HL-60 (cell line): Measurements from ENCODE around the gene FAM114A2.

Experiments
- GABPA ChIP-seq: IDR thresholded peaks from 2 replicates; pipeline ENCODE4 v1.6.1; 2012; ENCODE audit warnings: low read depth
- POLR2AphosphoS5 ChIP-seq: IDR thresholded peaks from 2 replicates; pipeline ENCODE4 v1.6.1; 2012; ENCODE audit warnings: low read depth
- SPI1 ChIP-seq: IDR thresholded peaks from 2 replicates; pipeline ENCODE4 v1.6.1; 2012; ENCODE audit warnings: low read depth, mild to moderate bottlenecking, borderline replicate concordance
- TF ChIP-seq, protein P1 (sequence below): IDR thresholded peaks from one replicate; pipeline ENCODE4 v1.5.1; 2011; ENCODE audit warnings: low read length, control low read depth, inconsistent platforms; ENCODE audit not compliant: insufficient read depth
- TF ChIP-seq, protein P2 (sequence below): IDR thresholded peaks from 2 replicates; pipeline ENCODE4 v1.6.1; 2012; ENCODE audit warnings: low read depth; ENCODE audit not compliant: insufficient replicate concordance

DNA sequence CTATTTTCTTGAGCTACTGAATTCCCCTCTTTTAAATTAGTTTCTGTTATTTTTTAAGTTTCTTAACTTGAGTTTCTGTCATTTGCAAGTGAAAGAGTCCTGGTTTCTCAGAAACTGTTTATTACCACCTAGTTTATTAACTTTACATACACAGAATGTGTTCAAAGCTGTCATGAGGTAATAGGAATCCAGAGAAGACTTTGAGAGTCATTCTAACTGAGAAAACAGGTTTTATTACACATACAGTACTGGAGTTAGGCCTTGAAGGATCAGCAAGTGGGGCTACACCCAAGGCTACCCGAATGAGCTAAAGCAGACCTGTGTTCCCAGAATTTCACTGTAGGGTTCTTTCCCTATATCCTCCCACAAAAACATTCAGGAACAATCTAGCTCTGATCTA is 33.1 kb downstream of the FAM114A2 start:
- TF ChIP-seq POLR2AphosphoS5 (no peak), SPI1 (no peak), GABPA (no peak)
- TF ChIP-seq, protein P1, sequence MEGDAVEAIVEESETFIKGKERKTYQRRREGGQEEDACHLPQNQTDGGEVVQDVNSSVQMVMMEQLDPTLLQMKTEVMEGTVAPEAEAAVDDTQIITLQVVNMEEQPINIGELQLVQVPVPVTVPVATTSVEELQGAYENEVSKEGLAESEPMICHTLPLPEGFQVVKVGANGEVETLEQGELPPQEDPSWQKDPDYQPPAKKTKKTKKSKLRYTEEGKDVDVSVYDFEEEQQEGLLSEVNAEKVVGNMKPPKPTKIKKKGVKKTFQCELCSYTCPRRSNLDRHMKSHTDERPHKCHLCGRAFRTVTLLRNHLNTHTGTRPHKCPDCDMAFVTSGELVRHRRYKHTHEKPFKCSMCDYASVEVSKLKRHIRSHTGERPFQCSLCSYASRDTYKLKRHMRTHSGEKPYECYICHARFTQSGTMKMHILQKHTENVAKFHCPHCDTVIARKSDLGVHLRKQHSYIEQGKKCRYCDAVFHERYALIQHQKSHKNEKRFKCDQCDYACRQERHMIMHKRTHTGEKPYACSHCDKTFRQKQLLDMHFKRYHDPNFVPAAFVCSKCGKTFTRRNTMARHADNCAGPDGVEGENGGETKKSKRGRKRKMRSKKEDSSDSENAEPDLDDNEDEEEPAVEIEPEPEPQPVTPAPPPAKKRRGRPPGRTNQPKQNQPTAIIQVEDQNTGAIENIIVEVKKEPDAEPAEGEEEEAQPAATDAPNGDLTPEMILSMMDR, result no peak
- TF ChIP-seq, protein P2, sequence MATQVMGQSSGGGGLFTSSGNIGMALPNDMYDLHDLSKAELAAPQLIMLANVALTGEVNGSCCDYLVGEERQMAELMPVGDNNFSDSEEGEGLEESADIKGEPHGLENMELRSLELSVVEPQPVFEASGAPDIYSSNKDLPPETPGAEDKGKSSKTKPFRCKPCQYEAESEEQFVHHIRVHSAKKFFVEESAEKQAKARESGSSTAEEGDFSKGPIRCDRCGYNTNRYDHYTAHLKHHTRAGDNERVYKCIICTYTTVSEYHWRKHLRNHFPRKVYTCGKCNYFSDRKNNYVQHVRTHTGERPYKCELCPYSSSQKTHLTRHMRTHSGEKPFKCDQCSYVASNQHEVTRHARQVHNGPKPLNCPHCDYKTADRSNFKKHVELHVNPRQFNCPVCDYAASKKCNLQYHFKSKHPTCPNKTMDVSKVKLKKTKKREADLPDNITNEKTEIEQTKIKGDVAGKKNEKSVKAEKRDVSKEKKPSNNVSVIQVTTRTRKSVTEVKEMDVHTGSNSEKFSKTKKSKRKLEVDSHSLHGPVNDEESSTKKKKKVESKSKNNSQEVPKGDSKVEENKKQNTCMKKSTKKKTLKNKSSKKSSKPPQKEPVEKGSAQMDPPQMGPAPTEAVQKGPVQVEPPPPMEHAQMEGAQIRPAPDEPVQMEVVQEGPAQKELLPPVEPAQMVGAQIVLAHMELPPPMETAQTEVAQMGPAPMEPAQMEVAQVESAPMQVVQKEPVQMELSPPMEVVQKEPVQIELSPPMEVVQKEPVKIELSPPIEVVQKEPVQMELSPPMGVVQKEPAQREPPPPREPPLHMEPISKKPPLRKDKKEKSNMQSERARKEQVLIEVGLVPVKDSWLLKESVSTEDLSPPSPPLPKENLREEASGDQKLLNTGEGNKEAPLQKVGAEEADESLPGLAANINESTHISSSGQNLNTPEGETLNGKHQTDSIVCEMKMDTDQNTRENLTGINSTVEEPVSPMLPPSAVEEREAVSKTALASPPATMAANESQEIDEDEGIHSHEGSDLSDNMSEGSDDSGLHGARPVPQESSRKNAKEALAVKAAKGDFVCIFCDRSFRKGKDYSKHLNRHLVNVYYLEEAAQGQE, result no peak
